Glutamatergic neuron (in vitro differentiated cells): ENCODE measurements around the gene NDUFS1. TPM values are rescaled to one million over a fixed set of nuclear protein-coding genes. Genes with fewer than 3 reads are reported as not detected.
"Not testable (repeated sequence)": the region's sequence is repeated elsewhere in the genome, so short reads cannot be mapped to it uniquely, and the experiment has no call there.

Experiments
- DNase-seq: peaks from one replicate; pipeline ENCODE4 v3.0.0; 2022
- H3K27ac Mint-ChIP-seq: one replicate; pipeline ENCODE4 v1.8.0; 2020; ENCODE audit warnings: mild to moderate bottlenecking, mixed read lengths, inconsistent platforms; ENCODE audit not compliant: unreplicated experiment
- H3K27me3 Mint-ChIP-seq: one replicate; pipeline ENCODE4 v1.8.0; 2020; ENCODE audit warnings: mild to moderate bottlenecking, moderate library complexity, mixed read lengths, inconsistent platforms; ENCODE audit not compliant: unreplicated experiment
- H3K36me3 Mint-ChIP-seq: one replicate; pipeline ENCODE4 v1.8.0; 2020; ENCODE audit warnings: mild to moderate bottlenecking, mixed read lengths, inconsistent platforms; ENCODE audit not compliant: unreplicated experiment
- H3K4me1 Mint-ChIP-seq: one replicate; pipeline ENCODE4 v1.8.0; 2020; ENCODE audit warnings: mild to moderate bottlenecking, low read depth, mixed read lengths, inconsistent platforms; ENCODE audit not compliant: unreplicated experiment
- H3K4me3 Mint-ChIP-seq: one replicate; pipeline ENCODE4 v1.8.0; 2020; ENCODE audit warnings: mild to moderate bottlenecking, mixed read lengths, inconsistent platforms; ENCODE audit not compliant: unreplicated experiment
- H3K9me3 Mint-ChIP-seq: one replicate; pipeline ENCODE4 v1.8.0; 2020; ENCODE audit warnings: mild to moderate bottlenecking, moderate library complexity, mixed read lengths, inconsistent platforms; ENCODE audit not compliant: unreplicated experiment
- total RNA-seq: library from RNA; stranded (reverse); fragmentation: NEBNext Ultra II Directional; extraction: Animal tissue kit (Norgen Biotek cat#: 25700); gene quantifications from one replicate; pipeline ENCODE4 v1.2.1, GENCODE V29; 2021; ENCODE audit not compliant: unreplicated experiment
- TF ChIP-seq, protein P1 (sequence below): fragments of 200-600 bp; sonication (generic); IDR thresholded peaks from one replicate; pipeline ENCODE4 v1.5.0; 2021; ENCODE audit not compliant: partially characterized antibody, unreplicated experiment

NDUFS1 gene
- total RNA-seq, 1 donor from 2014 or later = 114 TPM

GRCh38 chr2:206190689-206191088 is 31.4 kb upstream of the NDUFS1 start:
- H3K36me3 Mint-ChIP-seq = no peaks in the 10 kb centered on the region
- DNase-seq = no peak
- no peak overlapping the region for H3K27ac Mint-ChIP-seq
- peaks cover 2% of the 10 kb centered on the region for H3K27me3 Mint-ChIP-seq
- no peak overlapping the region for H3K4me3 Mint-ChIP-seq
- H3K9me3 Mint-ChIP-seq = peaks cover 2% of the 10 kb centered on the region
- no peaks in the 10 kb centered on the region for H3K4me1 Mint-ChIP-seq
- TF ChIP-seq, protein P1, sequence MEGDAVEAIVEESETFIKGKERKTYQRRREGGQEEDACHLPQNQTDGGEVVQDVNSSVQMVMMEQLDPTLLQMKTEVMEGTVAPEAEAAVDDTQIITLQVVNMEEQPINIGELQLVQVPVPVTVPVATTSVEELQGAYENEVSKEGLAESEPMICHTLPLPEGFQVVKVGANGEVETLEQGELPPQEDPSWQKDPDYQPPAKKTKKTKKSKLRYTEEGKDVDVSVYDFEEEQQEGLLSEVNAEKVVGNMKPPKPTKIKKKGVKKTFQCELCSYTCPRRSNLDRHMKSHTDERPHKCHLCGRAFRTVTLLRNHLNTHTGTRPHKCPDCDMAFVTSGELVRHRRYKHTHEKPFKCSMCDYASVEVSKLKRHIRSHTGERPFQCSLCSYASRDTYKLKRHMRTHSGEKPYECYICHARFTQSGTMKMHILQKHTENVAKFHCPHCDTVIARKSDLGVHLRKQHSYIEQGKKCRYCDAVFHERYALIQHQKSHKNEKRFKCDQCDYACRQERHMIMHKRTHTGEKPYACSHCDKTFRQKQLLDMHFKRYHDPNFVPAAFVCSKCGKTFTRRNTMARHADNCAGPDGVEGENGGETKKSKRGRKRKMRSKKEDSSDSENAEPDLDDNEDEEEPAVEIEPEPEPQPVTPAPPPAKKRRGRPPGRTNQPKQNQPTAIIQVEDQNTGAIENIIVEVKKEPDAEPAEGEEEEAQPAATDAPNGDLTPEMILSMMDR = no peak

DNA sequence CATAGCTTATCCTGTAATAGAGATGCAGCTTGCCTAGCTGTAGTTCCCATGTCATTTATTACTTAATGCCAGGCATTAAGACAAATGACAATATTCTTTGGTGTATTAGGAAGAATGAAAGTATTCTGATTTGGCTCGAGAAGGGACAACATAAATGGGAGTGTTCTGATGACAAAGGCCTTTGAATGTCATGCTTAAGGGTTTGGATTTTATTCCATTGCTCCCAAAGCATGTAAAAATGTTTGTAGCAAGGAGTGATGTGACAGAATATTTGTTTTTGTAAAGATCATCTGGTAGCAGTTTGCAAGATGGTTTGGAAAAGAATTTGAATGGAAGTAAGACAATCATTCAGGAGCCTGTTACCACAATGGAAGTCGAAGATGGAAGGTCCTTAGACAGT is 30.9 kb upstream of the NDUFS1 start:
- TF ChIP-seq, protein P1 = no peak
- H3K36me3 Mint-ChIP-seq = no peaks in the 10 kb centered on the region
- H3K27ac Mint-ChIP-seq = no peak overlapping the region
- H3K4me1 Mint-ChIP-seq = no peaks in the 10 kb centered on the region
- no peak overlapping the region for H3K4me3 Mint-ChIP-seq
- H3K9me3 Mint-ChIP-seq = peaks cover 2% of the 10 kb centered on the region
- no peak for DNase-seq
- peaks cover 2% of the 10 kb centered on the region for H3K27me3 Mint-ChIP-seq

GRCh38 chr2:206189691-206190090 is 30.4 kb upstream of the NDUFS1 start:
- peaks cover 2% of the 10 kb centered on the region for H3K27me3 Mint-ChIP-seq
- H3K4me1 Mint-ChIP-seq = no peaks in the 10 kb centered on the region
- TF ChIP-seq, protein P1 = no peak
- no peak for DNase-seq
- H3K4me3 Mint-ChIP-seq = no peak overlapping the region
- H3K9me3 Mint-ChIP-seq = peaks cover 2% of the 10 kb centered on the region
- no peaks in the 10 kb centered on the region for H3K36me3 Mint-ChIP-seq
- H3K27ac Mint-ChIP-seq = no peak overlapping the region

DNA sequence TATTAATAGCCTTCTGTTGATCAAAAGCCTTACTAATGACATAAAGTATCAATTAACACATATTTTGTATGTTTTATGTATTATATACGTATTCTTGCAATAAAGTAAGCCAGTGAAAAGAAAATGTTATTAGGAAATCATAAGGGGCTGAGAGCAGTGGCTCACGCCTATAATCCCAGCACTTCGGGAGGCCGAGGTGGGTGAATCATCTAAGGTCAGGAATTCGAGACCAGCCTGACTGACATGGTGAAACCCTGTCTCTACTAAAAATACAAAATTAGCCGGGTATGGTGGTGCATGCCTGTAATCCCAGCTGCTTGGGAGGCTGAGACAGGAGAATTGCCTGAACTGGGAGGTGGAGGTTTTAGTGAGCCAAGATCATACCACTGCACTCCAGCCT is 22.3 kb upstream of the NDUFS1 start:
- H3K4me3 Mint-ChIP-seq, H3K27ac Mint-ChIP-seq, H3K4me1 Mint-ChIP-seq, DNase-seq, H3K27me3 Mint-ChIP-seq, H3K9me3 Mint-ChIP-seq, H3K36me3 Mint-ChIP-seq: not testable (repeated sequence)

DNA sequence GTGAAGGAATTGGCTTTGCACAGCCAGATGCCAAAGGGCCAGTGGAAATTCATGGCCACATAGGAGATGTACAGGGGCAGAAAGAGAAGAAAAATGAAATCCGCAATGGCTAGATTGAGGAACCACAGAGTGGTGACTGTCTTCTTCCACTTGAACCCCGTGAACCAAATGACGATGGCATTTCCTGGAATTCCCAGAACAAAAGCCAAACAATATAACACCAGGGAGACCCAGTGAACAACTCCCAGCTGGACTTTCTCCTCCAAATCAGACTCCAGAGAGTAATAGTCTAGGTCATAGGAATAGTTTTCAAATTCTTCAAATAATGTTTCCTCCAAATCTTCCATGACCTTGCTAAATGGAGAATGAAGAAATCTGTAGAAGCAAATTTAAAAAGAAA is 17.7 kb upstream of the NDUFS1 start:
- Mint-ChIP-seq H3K4me1 (no peaks in the 10 kb centered on the region), H3K4me3 (no peak overlapping the region), H3K9me3 (no peaks in the 10 kb centered on the region), H3K27ac (no peak overlapping the region), H3K36me3 (no peaks in the 10 kb centered on the region), H3K27me3 (peaks cover 4% of the 10 kb centered on the region)
- DNase-seq = no peak
- TF ChIP-seq, protein P1 = no peak

DNA sequence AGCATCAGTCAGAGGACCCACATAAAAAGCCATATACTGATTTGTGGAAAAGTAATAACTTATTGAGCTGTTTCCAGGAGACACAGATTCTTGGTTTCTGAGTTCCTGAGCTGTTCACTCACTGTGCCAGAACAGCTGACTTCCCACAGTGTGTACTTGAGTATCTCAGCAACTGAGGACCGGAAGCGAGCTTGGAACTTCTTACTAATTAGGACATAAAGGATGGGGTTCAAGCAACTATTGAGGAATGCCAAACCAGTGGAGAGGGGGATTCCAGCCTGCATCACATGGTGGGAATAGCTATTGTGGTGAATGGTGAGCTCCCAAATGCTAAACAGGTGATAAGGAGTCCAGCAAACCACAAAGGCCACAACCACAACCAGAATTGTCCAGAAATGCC is 16.9 kb upstream of the NDUFS1 start:
- TF ChIP-seq, protein P1 = no peak
- no peak for DNase-seq
- no peaks in the 10 kb centered on the region for H3K9me3 Mint-ChIP-seq
- H3K27me3 Mint-ChIP-seq = peaks cover 4% of the 10 kb centered on the region
- no peak overlapping the region for H3K4me3 Mint-ChIP-seq
- no peak overlapping the region for H3K27ac Mint-ChIP-seq
- H3K36me3 Mint-ChIP-seq = no peaks in the 10 kb centered on the region
- H3K4me1 Mint-ChIP-seq = no peaks in the 10 kb centered on the region
